Kidney epithelial cell (primary cell): ENCODE results near the gene TBXA2R. TPM values are rescaled to one million over a fixed set of nuclear protein-coding genes. Genes with fewer than 3 reads are reported as not detected.

Experiments
- DNase-seq: peaks from one replicate; pipeline ENCODE4 v3.0.0-alpha.2; 2010; ENCODE audit warnings: low read depth
- H3K27me3 ChIP-seq: 2 replicates; pipeline ENCODE4 v1.6.0; 2011; ENCODE audit warnings: low read length; ENCODE audit not compliant: control insufficient read depth, insufficient read depth
- H3K36me3 ChIP-seq: 2 replicates; pipeline ENCODE4 v1.5.1; 2011; ENCODE audit warnings: low read length; ENCODE audit not compliant: control insufficient read depth, insufficient read depth
- H3K4me3 ChIP-seq: 2 replicates; pipeline ENCODE4 v1.5.1; 2011; ENCODE audit warnings: low read depth, mild to moderate bottlenecking, control low read depth, low read length
- CTCF ChIP-seq: IDR thresholded peaks from 2 replicates; pipeline ENCODE4 v1.5.1; 2011; ENCODE audit warnings: mild to moderate bottlenecking, moderate library complexity, low read length, control low read depth, inconsistent platforms; ENCODE audit not compliant: insufficient read depth, poor library complexity, severe bottlenecking
- total RNA-seq: library from RNA; depleted of rRNA; stranded (reverse); fragments of >200 nt; gene quantifications from 2 replicates; pipeline ENCODE4 v1.2.3, GENCODE V29; 2015

Gene TBXA2R
- total RNA-seq, 1 donor from 2014 or later: 0.04 TPM

- DNase-seq: no peak
- no peak for TF ChIP-seq CTCF
These were observed 3.4 kb upstream of the TBXA2R start for GRCh38 chr19:3609779-3610719.

GRCh38 chr19:3608750-3609322, 2.2 kb upstream of the TBXA2R start:
- Histone ChIP-seq H3K4me3 (no peak overlapping the region), H3K27me3 (no peaks in the 10 kb centered on the region), H3K36me3 (no peaks in the 10 kb centered on the region)
- no peak for DNase-seq
- TF ChIP-seq CTCF: no peak

More at GRCh38 chr19:3609779-3610719, 3.4 kb upstream of the TBXA2R start:
- Histone ChIP-seq H3K27me3 (no peaks in the 10 kb centered on the region), H3K36me3 (no peaks in the 10 kb centered on the region), H3K4me3 (no peak overlapping the region)

GRCh38 chr19:3608079-3608641, 1.5 kb upstream of the TBXA2R start:
- DNase-seq: no peak
- TF ChIP-seq CTCF: no peak
- Histone ChIP-seq H3K36me3 (no peaks in the 10 kb centered on the region), H3K27me3 (no peaks in the 10 kb centered on the region), H3K4me3 (no peak overlapping the region)

- Histone ChIP-seq H3K36me3 (no peaks in the 10 kb centered on the region), H3K4me3 (peak overlapping the region; percentile 45), H3K27me3 (no peaks in the 10 kb centered on the region)
- TF ChIP-seq CTCF: no peak
- no peak for DNase-seq
These were observed 816 bp upstream of the TBXA2R start for GRCh38 chr19:3607303-3608078.

- H3K27me3 ChIP-seq: no peaks in the 10 kb centered on the region
- no peak for DNase-seq
- H3K36me3 ChIP-seq: no peaks in the 10 kb centered on the region
- no peak for TF ChIP-seq CTCF
- peak overlapping the region; percentile 45 for H3K4me3 ChIP-seq
These were observed 443 bp downstream of the TBXA2R start for GRCh38 chr19:3606174-3606689.
